ENCODE results near the gene CGREF1.

- no peak for TF ChIP-seq POLR2A (IDR thresholded peaks at IDR 0.05)
- TF ChIP-seq CTCF (IDR thresholded peaks at IDR 0.05): no peak
- TF ChIP-seq EP300 (IDR thresholded peaks at IDR 0.05): no peak
- TF ChIP-seq POLR2AphosphoS5 (IDR thresholded peaks at IDR 0.05): no peak
Observed at GRCh38 chr2:27158468-27158867, 39.5 kb upstream of the CGREF1 start.
